Activated T-cell treated with anti-CD3 and anti-CD28 coated beads for 4 hours (primary cell): Measurements from ENCODE around the gene IFT52.

Source experiments
- DNase-seq: peaks from one replicate; pipeline ENCODE4 v3.0.0-alpha.2; 2020

IFT52 gene

GRCh38 chr20:43590392-43591303 is at the start of gene IFT52:
Gene IFT52 (plus strand): TSS chr20:43590937. CDS start chr20:43594699, 3,762 bp downstream.
- peak; percentile 77 for DNase-seq

- DNase-seq, result no peak
Measured at GRCh38 chr20:43541214-43541613, 49.5 kb upstream of the IFT52 start.

- no peak for DNase-seq
Measured at GRCh38 chr20:43542161-43542560, 48.6 kb upstream of the IFT52 start.

- no peak for DNase-seq
Measured at GRCh38 chr20:43542674-43543073, 48.1 kb upstream of the IFT52 start.

GRCh38 chr20:43543138-43543537 is 47.6 kb upstream of the IFT52 start:
- no peak for DNase-seq

- DNase-seq, result no peak
Measured at GRCh38 chr20:43544501-43544900, 46.2 kb upstream of the IFT52 start.

GRCh38 chr20:43545837-43546578 is 44.7 kb upstream of the IFT52 start:
- DNase-seq, result no peak

GRCh38 chr20:43548273-43548880 is 42.4 kb upstream of the IFT52 start:
- DNase-seq, result no peak

GRCh38 chr20:43549416-43550065 is 41.2 kb upstream of the IFT52 start:
- no peak for DNase-seq

- DNase-seq, result no peak
Measured at GRCh38 chr20:43550456-43550855, 40.3 kb upstream of the IFT52 start.

GRCh38 chr20:43554369-43554768 is 36.4 kb upstream of the IFT52 start:
- no peak for DNase-seq

- DNase-seq, result no peak
Measured at GRCh38 chr20:43558412-43559146, 32.2 kb upstream of the IFT52 start, which contains the start of gene SGK2. Gene SGK2 (plus strand): TSS chr20:43559027. CDS start chr20:43566496, 7,469 bp downstream.

GRCh38 chr20:43559147-43559987 is 31.4 kb upstream of the IFT52 start:
- no peak for DNase-seq

- no peak for DNase-seq
Measured at GRCh38 chr20:43560974-43561373, 29.8 kb upstream of the IFT52 start.

- no peak for DNase-seq
Measured at GRCh38 chr20:43563429-43563828, 27.3 kb upstream of the IFT52 start.

- DNase-seq, result no peak
Measured at GRCh38 chr20:43563991-43564390, 26.7 kb upstream of the IFT52 start.

GRCh38 chr20:43564455-43564854 is 26.3 kb upstream of the IFT52 start:
- DNase-seq, result no peak

- no peak for DNase-seq
Measured at GRCh38 chr20:43564993-43565757, 25.6 kb upstream of the IFT52 start.

GRCh38 chr20:43565758-43566104 is 25.0 kb upstream of the IFT52 start:
- DNase-seq, result no peak

GRCh38 chr20:43567477-43567876 is 23.3 kb upstream of the IFT52 start:
- no peak for DNase-seq

- no peak for DNase-seq
Measured at GRCh38 chr20:43568706-43569105, 22.0 kb upstream of the IFT52 start.
